DND-41 (cell line): ENCODE measurements around the gene LY6G6D.
A peak's percentile ranks its signal among the peaks of the same experiment; 100 is the strongest.

Source experiments
- ATAC-seq: fragments of 200-7000 bp; cut with Tn5 transposase; 3 replicates; pipeline ENCODE4 v1.9.1; 2021; ENCODE audit warnings: low read depth; ENCODE audit not compliant: insufficient read depth
- DNase-seq: peaks from one replicate; pipeline ENCODE4 v3.0.0-alpha.2; 2020
- H2AFZ ChIP-seq: 2 replicates; pipeline ENCODE4 v1.6.0; 2012; ENCODE audit warnings: low read depth, low read length
- H3K27ac ChIP-seq: 2 replicates; pipeline ENCODE4 v1.5.1; 2012; ENCODE audit warnings: low read length, inconsistent platforms
- H3K27me3 ChIP-seq: fragments of 200-600 bp; sonication (generic); 2 replicates; pipeline ENCODE4 v1.6.0; 2012; ENCODE audit warnings: low read length, mild to moderate bottlenecking, inconsistent platforms; ENCODE audit not compliant: insufficient read depth, poor library complexity
- H3K36me3 ChIP-seq: 2 replicates; pipeline ENCODE4 v1.5.1; 2012; ENCODE audit warnings: low read length, inconsistent platforms; ENCODE audit not compliant: insufficient read depth
- H3K4me1 ChIP-seq: 2 replicates; pipeline ENCODE4 v1.5.1; 2012; ENCODE audit warnings: mild to moderate bottlenecking, low read length; ENCODE audit not compliant: insufficient read depth
- H3K4me2 ChIP-seq: 2 replicates; pipeline ENCODE4 v1.6.0; 2012; ENCODE audit warnings: mild to moderate bottlenecking, moderate library complexity, low read length, inconsistent platforms; ENCODE audit not compliant: insufficient read depth
- H3K4me3 ChIP-seq, 2 experiments: fragments of 200-600 bp in 1 of 2; shearing (Covaris generic) in 1 of 2; 2 replicates each; pipeline ENCODE4 v1.5.1; 2012 to 2016; ENCODE audit warnings: inconsistent platforms in 2 of 2, low read length in 2 of 2, mild to moderate bottlenecking in 2 of 2, low read depth in 1 of 2, moderate library complexity in 1 of 2
- H3K79me2 ChIP-seq: 2 replicates; pipeline ENCODE4 v1.6.0; 2012; ENCODE audit warnings: low read length, inconsistent platforms; ENCODE audit not compliant: insufficient read depth
- H3K9ac ChIP-seq: 2 replicates; pipeline ENCODE4 v1.6.0; 2012; ENCODE audit warnings: low read depth, mild to moderate bottlenecking, inconsistent platforms, low read length, moderate library complexity
- H3K9me3 ChIP-seq: 2 replicates; pipeline ENCODE4 v1.5.1; 2012; ENCODE audit warnings: low read length, moderate library complexity, mild to moderate bottlenecking, inconsistent platforms; ENCODE audit not compliant: insufficient read depth, severe bottlenecking
- H4K20me1 ChIP-seq: 2 replicates; pipeline ENCODE4 v1.6.0; 2012; ENCODE audit warnings: low read length; ENCODE audit not compliant: insufficient read depth
- CTCF ChIP-seq: IDR thresholded peaks from 2 replicates; pipeline ENCODE4 v1.5.1; 2012; ENCODE audit warnings: borderline replicate concordance, low read length, moderate library complexity, mild to moderate bottlenecking; ENCODE audit not compliant: poor library complexity, severe bottlenecking; ENCODE audit errors: extremely low read depth
- EZH2 ChIP-seq: IDR thresholded peaks from 3 replicates; pipeline ENCODE4 v1.6.1; 2012; ENCODE audit warnings: borderline replicate concordance, low read depth, mild to moderate bottlenecking, moderate library complexity, low read length, inconsistent platforms; ENCODE audit not compliant: severe bottlenecking

Gene LY6G6D

GRCh38 chr6:31710523-31711219 lies 4.5 kb upstream of the LY6G6D start:
- H2AFZ ChIP-seq = no peak overlapping the region
- no peak overlapping the region for H3K27ac ChIP-seq
- no peaks in the 10 kb centered on the region for H3K36me3 ChIP-seq
- no peak for TF ChIP-seq EZH2
- TF ChIP-seq CTCF = no peak
- no peaks in the 10 kb centered on the region for H3K79me2 ChIP-seq
- H3K27me3 ChIP-seq = no peaks in the 10 kb centered on the region
- H3K9me3 ChIP-seq = no peaks in the 10 kb centered on the region
- no peak overlapping the region for H3K4me3 ChIP-seq
- H3K9ac ChIP-seq = no peak overlapping the region
- DNase-seq (no peak), ATAC-seq (no peak)
- H3K4me2 ChIP-seq = no peak overlapping the region
- no peaks in the 10 kb centered on the region for H3K4me1 ChIP-seq
- H4K20me1 ChIP-seq = no peaks in the 10 kb centered on the region

- ATAC-seq (no peak; the same call in 2 of the 3 replicates), DNase-seq (no peak)
- TF ChIP-seq EZH2 (no peak), CTCF (no peak)
- Histone ChIP-seq H4K20me1 (no peaks in the 10 kb centered on the region), H3K9ac (no peak overlapping the region), H2AFZ (no peak overlapping the region), H3K4me1 (no peaks in the 10 kb centered on the region), H3K4me2 (no peak overlapping the region), H3K36me3 (no peaks in the 10 kb centered on the region), H3K9me3 (no peaks in the 10 kb centered on the region), H3K27me3 (no peaks in the 10 kb centered on the region), H3K79me2 (no peaks in the 10 kb centered on the region), H3K4me3 (no peak overlapping the region), H3K27ac (no peak overlapping the region)
Observed at GRCh38 chr6:31711233-31711632, 3.9 kb upstream of the LY6G6D start.

- H4K20me1 ChIP-seq = no peaks in the 10 kb centered on the region
- H3K9me3 ChIP-seq = no peaks in the 10 kb centered on the region
- no peak overlapping the region for H3K4me3 ChIP-seq
- no peaks in the 10 kb centered on the region for H3K79me2 ChIP-seq
- no peaks in the 10 kb centered on the region for H3K36me3 ChIP-seq
- H3K4me2 ChIP-seq = no peak overlapping the region
- no peak for DNase-seq
- H3K9ac ChIP-seq = no peak overlapping the region
- H3K27me3 ChIP-seq = no peaks in the 10 kb centered on the region
- H3K4me1 ChIP-seq = no peaks in the 10 kb centered on the region
- TF ChIP-seq EZH2 (no peak), CTCF (peak; percentile 48)
- no peak overlapping the region for H2AFZ ChIP-seq
- ATAC-seq = peak; percentile 70
- H3K27ac ChIP-seq = no peak overlapping the region
Observed at GRCh38 chr6:31712296-31712695, 2.9 kb upstream of the LY6G6D start.
